Activated CD8-positive, alpha-beta memory T cell treated with anti-CD3 and anti-CD28 coated beads for 36 hours (primary cell): ENCODE measurements around the gene C6orf89. TPM values are rescaled to one million over a fixed set of nuclear protein-coding genes. Genes with fewer than 3 reads are reported as not detected.

Source experiments
- CTCF ChIA-PET: fragments of 350-600 bp; sonication (Branson Sonifier 250); formaldehyde crosslinking; loops from one replicate; lab custom pipeline; 2021; ENCODE audit warnings: antibody characterized with exemption; lab: Charles Lee
- POLR2A ChIA-PET: fragments of 350-600 bp; sonication (Branson Sonifier 250); formaldehyde crosslinking; loops from one replicate; lab custom pipeline; 2021; ENCODE audit warnings: antibody characterized with exemption; lab: Charles Lee
- total RNA-seq, 2 experiments: library from RNA; stranded (reverse); gene quantifications; one replicate each; pipeline ENCODE4 v1.2.3, GENCODE V29; 2021

The C6orf89 gene
- total RNA-seq, 2 experiments from 2014 or later = 32.7 to 35.9 TPM

DNA sequence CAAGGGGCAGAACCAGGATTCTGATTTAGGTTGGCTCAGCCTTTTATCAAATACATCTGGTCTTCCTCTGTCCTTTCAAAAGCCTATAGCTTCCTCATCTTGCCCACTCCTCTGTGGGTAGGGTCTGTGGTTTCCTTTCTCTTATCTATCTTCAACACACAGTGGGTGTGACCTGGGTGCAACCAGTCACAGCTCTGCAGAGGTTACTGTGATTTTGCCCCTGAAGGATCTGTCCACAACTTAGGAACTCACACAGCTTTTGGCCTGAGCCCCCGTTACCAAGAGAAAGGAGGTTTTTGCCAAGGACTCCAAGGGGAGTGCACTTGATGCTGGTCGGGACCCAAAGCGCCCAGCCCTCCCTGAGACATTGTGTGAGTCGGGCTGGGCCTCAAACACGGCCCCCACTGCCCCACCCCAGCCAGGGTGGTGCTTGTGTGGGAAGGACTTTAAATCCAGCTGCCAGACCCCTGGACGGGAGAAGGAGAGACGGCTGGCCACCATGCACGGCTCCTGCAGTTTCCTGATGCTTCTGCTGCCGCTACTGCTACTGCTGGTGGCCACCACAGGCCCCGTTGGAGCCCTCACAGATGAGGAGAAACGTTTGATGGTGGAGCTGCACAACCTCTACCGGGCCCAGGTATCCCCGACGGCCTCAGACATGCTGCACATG, 68.6 kb downstream of the C6orf89 start, which contains the start of gene PI16:
Gene PI16 (plus strand): TSS at position 477 of the 670 bp plus-strand sequence. CDS start 23 bp downstream, at position 500.
- CTCF ChIA-PET = interaction anchor here (1.2 to 1.9 kb wide), 2 partner anchors 64 to 102 kb away, joined by 3 to 7 read pairs; no protein-coding TSS in a partner anchor
- POLR2A ChIA-PET = interaction anchor here (0.7 kb wide), 1 partner anchor 10 kb away, joined by 3 read pairs; no protein-coding TSS in a partner anchor

DNA sequence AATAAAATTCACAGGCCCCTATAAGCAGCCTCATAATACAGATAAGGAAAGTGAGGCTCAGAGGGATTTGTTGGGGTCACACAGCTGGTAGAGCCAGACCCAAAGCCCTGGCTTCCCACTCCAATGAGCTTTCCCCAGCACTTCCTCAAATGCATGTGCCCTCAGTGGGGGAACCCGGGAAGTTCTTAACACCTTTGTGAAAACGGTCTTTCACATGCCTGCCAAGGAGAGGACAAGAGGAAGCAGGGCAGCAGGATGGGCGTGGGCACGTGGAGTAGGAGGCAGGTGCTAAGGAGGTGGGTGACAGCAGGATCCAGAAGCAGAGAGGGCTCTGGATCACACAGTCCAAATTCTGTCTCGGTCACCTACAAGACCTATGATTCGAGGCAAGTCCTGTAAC, 69.4 kb downstream of the C6orf89 start:
- ChIA-PET POLR2A (interaction anchor here (0.7 kb wide), 1 partner anchor 9 kb away, joined by 3 read pairs; no protein-coding TSS in a partner anchor), CTCF (interaction anchor here (0.9 to 2.0 kb wide), 4 partner anchors 28 to 102 kb away, joined by 3 to 7 read pairs (median 4); no protein-coding TSS in a partner anchor)

DNA sequence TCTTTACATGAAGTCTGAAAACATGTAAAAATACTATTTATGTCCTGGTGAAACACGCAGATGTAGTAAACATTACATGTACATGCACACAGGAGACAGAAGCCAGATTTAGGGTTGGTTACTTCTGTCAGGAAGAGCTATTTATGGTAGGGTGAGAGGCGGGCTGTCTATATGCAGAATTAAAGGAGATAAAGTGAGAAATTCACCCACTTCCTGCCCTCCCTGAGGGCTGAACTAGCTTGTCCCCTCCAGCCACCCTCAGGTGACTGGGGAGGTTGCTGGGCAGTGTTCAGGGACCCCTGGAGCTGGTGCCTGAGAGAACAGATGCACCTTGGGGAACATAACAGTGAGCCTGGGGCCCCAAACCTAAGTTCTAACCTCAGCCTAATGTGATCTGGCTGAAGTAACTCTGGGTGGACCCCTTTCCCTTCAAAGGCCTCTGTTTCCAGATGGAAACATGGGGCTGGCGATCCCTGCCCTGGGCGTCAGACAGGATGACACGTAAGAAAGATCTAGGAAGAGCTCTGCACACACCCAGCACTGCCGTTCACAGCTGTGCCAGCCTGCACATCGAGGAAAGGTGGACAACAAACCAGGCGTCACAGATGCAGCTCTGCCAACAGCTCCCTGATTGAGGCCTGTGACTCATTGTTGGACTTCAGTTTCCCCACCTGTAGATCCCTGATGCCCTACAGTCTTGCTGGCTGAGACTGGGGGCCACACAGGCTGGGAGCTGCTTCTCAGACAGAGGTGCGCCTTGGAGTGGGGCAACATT, 70.1 kb downstream of the C6orf89 start:
- CTCF ChIA-PET = interaction anchor here (0.8 to 2.0 kb wide), 5 partner anchors 10 to 103 kb away, joined by 3 to 7 read pairs (median 3); no protein-coding TSS in a partner anchor

DNA sequence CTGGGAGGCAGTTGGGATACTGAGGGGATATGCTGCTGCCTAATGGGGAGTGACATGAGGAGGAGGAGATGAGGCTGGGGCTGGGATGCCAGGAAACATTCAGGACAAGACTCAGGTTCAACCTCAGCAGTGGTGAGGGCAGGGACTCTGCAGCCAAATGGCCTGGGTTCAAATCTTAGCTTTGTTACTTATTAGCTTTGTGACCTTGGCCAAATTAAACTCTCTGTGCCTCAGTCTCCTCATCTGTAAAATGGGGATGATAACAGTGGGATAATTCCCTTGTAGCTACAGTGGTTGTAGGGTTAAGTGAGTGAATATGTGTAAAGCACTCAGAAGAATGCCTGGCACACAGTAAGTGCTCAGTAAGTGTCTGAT, 70.7 kb downstream of the C6orf89 start:
- ChIA-PET POLR2A (interaction anchor here (0.9 kb wide), 1 partner anchor 30 kb away, joined by 4 read pairs; the partner anchor contains the start of gene MTCH1), CTCF (interaction anchor here (0.8 to 2.0 kb wide), 3 partner anchors 10 to 62 kb away, joined by 3 to 7 read pairs (median 5); no protein-coding TSS in a partner anchor)

More for the DNA sequence above, 70.1 kb downstream of the C6orf89 start:
- POLR2A ChIA-PET = interaction anchor here (0.9 kb wide), 1 partner anchor 31 kb away, joined by 4 read pairs; the partner anchor contains the start of gene MTCH1

DNA sequence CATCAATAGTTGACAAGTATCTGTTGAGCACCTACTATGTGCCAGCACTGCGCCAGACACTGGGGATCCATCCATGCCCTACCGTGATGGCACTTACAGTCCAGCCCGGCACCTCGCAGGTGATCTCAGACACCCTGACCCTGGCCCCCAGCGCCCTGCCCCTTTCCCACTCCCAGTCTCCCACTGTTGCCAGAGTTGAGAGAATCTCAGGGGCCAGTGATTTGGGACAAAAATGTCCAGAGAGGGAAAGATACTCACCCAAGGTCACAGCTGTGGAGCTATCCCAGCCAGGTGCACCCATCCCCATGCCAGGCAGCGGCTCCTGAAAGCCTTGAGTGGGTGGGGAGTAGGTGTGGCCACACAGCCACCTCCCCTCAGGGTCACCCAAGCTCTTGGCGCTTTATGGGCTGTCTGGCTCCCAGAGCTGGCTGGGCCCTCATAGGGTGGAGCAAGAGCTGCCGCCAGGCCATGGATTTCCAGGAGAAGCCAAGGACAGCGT, 72.1 kb downstream of the C6orf89 start:
- ChIA-PET POLR2A (no interaction called here), CTCF (no interaction called here)

DNA sequence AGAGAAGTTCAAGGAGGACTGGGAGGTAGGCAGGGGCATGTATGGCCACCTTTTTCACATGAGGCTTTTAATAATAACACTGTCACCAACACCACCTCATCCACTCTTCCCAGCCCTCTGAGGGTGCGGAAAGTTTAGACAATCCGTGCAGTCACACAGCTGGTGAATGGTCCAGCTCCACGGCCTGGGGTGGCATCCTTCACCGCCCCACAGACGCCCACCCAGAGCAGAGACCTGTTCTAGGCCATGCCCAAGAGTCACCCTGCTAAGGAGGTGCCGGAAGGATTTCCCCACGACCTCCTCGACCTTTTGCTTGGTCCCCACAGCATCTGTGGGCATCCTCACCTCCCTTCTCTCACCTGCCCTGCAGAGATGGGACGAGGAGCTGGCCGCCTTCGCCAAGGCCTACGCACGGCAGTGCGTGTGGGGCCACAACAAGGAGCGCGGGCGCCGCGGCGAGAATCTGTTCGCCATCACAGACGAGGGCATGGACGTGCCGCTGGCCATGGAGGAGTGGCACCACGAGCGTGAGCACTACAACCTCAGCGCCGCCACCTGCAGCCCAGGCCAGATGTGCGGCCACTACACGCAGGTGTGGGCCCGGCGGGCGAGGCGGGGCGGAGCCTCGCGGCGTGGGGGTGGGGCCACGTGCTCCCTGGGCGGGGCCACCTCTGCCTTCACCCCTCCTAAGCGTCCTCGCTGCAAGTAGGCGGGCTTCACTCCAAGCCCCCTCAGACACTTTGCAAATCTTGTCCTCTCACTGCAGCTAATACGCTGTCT, 73.2 kb downstream of the C6orf89 start:
- POLR2A ChIA-PET = no interaction called here
- CTCF ChIA-PET = interaction anchor here (1.0 kb wide), 1 partner anchor 662 kb away, joined by 5 read pairs; no protein-coding TSS in a partner anchor

GRCh38 chr6:36959555-36960250, 74.0 kb downstream of the C6orf89 start:
- CTCF ChIA-PET = interaction anchor here (1.0 to 1.3 kb wide), 2 partner anchors 75 to 661 kb away, joined by 3 to 5 read pairs; no protein-coding TSS in a partner anchor
- POLR2A ChIA-PET = no interaction called here

DNA sequence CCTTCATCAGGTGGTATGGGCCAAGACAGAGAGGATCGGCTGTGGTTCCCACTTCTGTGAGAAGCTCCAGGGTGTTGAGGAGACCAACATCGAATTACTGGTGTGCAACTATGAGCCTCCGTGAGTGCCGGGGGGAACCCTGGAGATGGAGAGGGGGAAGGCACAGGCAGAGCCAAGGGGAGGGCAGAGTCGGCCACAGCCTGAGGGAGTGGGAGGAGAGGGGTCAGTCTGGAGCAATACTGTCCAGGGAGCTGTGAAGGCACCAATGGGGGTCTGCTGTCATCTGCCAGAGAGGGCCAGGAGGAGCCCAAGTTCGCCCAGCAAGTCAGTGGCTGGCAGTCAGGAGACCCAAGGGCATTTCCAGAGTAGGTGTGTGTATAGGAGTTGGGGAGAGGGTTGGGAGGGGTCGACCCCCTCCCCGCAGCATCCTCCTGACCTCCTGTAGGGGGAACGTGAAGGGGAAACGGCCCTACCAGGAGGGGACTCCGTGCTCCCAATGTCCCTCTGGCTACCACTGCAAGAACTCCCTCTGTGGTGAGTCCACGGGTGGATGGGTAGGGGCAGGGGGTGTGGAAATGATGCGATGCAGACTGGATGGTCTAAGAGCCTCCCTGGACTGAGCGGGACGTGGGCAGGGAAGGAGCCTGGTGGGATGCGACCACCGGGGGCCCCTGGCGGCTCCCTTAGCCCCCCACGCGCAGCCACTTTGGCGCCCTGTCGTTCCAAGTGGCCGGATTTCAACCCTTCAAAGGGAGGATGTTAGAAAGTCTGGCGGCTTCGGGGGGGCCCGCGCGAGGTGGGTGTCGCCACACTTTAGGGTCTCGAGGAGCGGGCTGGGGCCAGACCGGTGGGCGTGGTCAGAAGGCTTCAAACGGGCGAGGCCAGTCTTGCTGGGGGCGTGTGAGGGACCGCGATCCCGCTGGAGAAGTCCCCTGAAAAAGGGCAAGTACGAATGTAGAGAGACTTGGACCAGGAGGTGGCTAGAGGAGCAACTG, 76.0 kb downstream of the C6orf89 start:
- CTCF ChIA-PET = no interaction called here
- POLR2A ChIA-PET = no interaction called here

DNA sequence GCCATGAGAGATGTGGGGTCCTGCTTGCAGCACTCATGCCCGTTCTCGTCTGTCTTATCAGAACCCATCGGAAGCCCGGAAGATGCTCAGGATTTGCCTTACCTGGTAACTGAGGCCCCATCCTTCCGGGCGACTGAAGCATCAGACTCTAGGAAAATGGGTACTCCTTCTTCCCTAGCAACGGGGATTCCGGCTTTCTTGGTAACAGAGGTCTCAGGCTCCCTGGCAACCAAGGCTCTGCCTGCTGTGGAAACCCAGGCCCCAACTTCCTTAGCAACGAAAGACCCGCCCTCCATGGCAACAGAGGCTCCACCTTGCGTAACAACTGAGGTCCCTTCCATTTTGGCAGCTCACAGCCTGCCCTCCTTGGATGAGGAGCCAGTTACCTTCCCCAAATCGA, 77.1 kb downstream of the C6orf89 start:
- ChIA-PET POLR2A (interaction anchor here (0.7 kb wide), 1 partner anchor 23 kb away, joined by 3 read pairs; the partner anchor contains the start of gene MTCH1), CTCF (no interaction called here)

DNA sequence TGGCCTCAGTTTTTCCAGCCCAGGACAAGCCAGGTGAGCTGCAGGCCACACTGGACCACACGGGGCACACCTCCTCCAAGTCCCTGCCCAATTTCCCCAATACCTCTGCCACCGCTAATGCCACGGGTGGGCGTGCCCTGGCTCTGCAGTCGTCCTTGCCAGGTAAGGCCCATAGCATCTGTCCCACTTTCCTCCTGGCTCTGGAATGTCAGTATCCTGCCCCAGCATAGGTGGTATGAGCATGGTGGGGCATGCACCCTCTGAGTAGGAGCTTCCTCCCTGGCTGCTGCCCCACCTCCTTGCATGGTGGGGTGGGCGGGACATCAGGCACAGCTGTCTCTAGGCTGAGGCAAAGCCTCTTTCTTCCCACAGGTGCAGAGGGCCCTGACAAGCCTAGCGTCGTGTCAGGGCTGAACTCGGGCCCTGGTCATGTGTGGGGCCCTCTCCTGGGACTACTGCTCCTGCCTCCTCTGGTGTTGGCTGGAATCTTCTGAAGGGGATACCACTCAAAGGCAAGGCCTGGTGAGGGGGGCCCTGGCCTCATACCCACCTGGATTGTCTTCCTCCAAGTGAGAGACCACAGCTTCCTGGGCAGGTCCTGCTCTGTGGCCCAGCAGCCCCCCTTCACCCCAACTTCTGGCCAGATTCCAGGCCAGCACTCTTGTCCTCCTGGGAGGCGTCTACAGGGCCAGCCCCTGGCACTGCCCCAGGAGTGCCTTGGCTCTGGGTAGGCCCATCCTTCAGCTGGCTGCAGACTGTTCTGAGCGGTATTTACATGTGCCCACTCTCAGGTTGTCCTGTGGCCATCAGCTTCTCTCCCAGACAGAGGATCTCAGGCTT, 77.9 kb downstream of the C6orf89 start:
- ChIA-PET POLR2A (interaction anchor here (0.7 to 0.9 kb wide), 2 partner anchors 9 to 22 kb away, joined by 3 read pairs; partner anchors contain the start of genes MTCH1 and PI16), CTCF (interaction anchor here (1.5 kb wide), 1 partner anchor 36 kb away, joined by 3 read pairs; no protein-coding TSS in a partner anchor)

DNA sequence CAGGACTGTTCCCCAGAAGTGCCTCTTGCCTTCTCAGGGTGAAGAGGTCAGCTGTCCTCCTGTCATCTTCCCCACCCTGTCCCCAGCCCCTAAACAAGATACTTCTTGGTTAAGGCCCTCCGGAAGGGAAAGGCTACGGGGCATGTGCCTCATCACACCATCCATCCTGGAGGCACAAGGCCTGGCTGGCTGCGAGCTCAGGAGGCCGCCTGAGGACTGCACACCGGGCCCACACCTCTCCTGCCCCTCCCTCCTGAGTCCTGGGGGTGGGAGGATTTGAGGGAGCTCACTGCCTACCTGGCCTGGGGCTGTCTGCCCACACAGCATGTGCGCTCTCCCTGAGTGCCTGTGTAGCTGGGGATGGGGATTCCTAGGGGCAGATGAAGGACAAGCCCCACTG, 78.6 kb downstream of the C6orf89 start:
- CTCF ChIA-PET = interaction anchor here (1.5 kb wide), 1 partner anchor 37 kb away, joined by 3 read pairs; no protein-coding TSS in a partner anchor
- POLR2A ChIA-PET = interaction anchor here (0.9 kb wide), 1 partner anchor 10 kb away, joined by 3 read pairs; the partner anchor contains the start of gene PI16

DNA sequence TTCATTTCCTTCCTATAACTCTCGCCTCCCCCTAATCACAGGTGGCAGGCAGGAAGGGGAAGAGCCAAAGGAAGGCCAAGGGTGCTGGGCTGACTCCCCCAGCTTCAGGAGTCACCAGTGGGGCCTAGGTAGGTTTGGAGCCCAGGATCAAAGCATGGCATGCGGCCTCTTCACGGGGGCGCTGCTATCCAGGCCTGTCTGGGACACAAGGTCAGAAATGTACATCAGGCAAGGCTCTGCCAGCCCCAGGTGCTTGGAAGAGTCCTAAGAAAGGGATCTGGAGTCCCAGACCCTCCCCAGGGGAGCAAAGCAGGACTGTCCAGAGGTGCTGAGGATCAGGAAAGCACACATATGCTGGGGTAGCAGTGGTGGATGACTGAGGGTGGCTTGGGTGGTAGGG, 79.2 kb downstream of the C6orf89 start:
- POLR2A ChIA-PET = no interaction called here

DNA sequence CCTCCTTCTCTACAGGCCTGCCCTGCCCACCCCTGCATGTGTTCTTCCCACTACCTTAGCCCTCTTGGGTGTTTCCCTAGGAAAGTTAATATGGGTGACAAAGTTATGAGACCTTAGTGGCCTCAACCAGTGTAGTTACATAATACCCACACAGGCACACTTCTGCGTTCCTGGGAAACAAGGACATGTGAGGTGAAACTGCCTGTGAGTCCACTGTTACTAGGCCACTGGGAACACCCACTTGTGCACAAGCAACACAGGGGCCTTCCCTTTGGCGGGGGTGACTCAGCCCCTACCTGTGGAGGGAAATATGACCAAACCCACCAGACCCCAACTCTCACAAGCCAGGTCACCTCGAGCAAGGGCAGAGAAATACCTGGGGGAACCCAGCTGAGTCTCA, 81.5 kb downstream of the C6orf89 start:
- ChIA-PET CTCF (no interaction called here), POLR2A (no interaction called here)

More for the DNA sequence above, 79.2 kb downstream of the C6orf89 start:
- CTCF ChIA-PET = interaction anchor here (1.5 kb wide), 1 partner anchor 38 kb away, joined by 3 read pairs; no protein-coding TSS in a partner anchor

DNA sequence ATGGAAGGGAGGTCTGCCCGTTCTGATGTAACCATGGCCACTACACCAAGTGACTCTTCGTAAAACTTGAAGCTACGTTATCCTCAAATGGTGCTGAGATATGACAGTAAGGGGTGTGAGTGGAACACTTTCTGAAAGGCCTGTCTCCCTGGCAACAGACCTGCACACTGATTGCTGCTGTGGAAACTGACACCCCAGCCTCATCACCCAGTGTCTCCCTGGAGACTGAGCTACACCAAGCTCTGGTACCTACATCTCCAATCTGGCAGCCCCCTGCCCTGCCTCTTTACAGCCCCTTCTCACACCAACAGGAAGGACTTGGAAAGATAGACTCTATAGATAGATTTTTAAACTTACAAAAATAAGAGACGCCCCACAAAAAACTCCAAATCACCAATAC, 82.0 kb downstream of the C6orf89 start:
- CTCF ChIA-PET = no interaction called here
- POLR2A ChIA-PET = no interaction called here

DNA sequence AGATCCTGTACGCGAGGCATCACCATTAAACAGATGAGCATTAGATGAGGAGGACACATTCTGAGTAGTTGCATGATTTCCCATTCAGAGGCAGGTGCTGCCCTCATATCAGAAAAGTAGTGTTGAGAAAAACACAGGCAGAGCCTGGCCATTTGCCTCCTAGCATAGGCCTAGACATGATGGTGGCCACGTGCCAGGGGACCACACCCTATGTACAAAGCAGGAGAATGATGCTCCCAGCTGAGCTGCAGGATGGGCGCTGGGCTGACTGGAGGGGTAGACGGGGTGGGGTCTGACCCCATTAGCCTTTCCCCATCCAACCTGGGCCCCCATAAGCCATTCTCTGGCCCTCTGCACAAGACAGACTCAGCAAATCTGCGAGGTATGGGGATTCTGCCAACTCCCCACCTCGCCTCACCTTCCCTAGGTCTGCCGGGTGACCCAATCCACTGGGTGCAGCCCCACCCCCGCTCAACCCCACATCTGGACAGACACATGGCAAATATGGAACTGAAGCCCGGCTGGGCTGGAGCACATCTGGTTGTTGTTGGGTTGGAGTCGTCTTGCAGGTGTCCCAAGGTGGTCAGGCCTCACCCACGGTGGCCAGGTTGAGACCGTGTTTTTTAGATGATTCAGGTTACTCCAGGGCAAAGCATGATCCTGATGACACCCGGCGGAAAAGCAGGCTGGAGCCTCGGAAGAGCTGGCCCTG, 82.7 kb downstream of the C6orf89 start:
- ChIA-PET CTCF (no interaction called here), POLR2A (no interaction called here)
